ENCODE results near the gene GSTO2. TPM values are rescaled to one million over a fixed set of nuclear protein-coding genes. Genes with fewer than 3 reads are reported as not detected.
A peak's percentile ranks its signal among the peaks of the same experiment; 100 is the strongest.

Gene GSTO2
- total and polyA plus RNA-seq, 2 of the 4 experiments (the other 2 are of a cell fraction), result 1.4 to 2.3 TPM

- H3K14ac ChIP-seq (replicated peaks; ENCODE audit: low read depth, low read length), result peak overlapping the region; percentile 30; the same call in 1 of the 2 replicates
- no peak overlapping the region for H2BK5ac ChIP-seq (ENCODE audit: low read depth, low read length, poor library complexity, severe bottlenecking)
- DNase-seq, result no peak
- H3K4me3 ChIP-seq (ENCODE audit: insufficient read depth, low read depth, low read length), result no peak overlapping the region
- H2BK20ac ChIP-seq (ENCODE audit: low read depth, low read length), result no peak overlapping the region
- H4K20me1 ChIP-seq (ENCODE audit: insufficient read depth, low read length), result peaks cover 22% of the 10 kb centered on the region
- no peak overlapping the region for H3K56ac ChIP-seq (ENCODE audit: extremely low read depth, insufficient read depth, low read length)
- peak overlapping the region; percentile 20; the same call in 1 of the 2 replicates for H2AK5ac ChIP-seq (ENCODE audit: low read depth, low read length)
- H2BK15ac ChIP-seq (ENCODE audit: low read depth, low read length), result no peak overlapping the region
- ChIA-PET POLR2A (ENCODE audit: unreplicated experiment) (no interaction called here), CTCF (interaction anchor here (0.6 to 1.6 kb wide), 4 partner anchors 12 to 17 kb away, joined by 3 to 9 read pairs (median 3); no protein-coding TSS in a partner anchor)
- peaks cover 19% of the 10 kb centered on the region for H3K36me3 ChIP-seq (ENCODE audit: control insufficient read depth, insufficient read depth, low read length)
- TF ChIP-seq RCOR1 (IDR thresholded peaks at IDR 0.05; ENCODE audit: insufficient replicate concordance, low read length) (no peak), RFX5 (IDR thresholded peaks at IDR 0.05; ENCODE audit: low read depth, low read length) (no peak), RAD21 (IDR thresholded peaks at IDR 0.05; ENCODE audit: low read length) (no peak), SMC3 (IDR thresholded peaks at IDR 0.05; ENCODE audit: low read depth, low read length) (no peak), MXI1 (IDR thresholded peaks at IDR 0.05; ENCODE audit: borderline replicate concordance, low read depth, low read length) (no peak), MAFK (IDR thresholded peaks at IDR 0.05; ENCODE audit: low read depth, low read length) (no peak), POLR2A (IDR thresholded peaks at IDR 0.05; ENCODE audit: low read depth, low read length) (no peak), BHLHE40 (IDR thresholded peaks at IDR 0.05; ENCODE audit: low read depth, low read length) (no peak), NFE2L2 (IDR thresholded peaks at IDR 0.05; ENCODE audit: low read depth, low read length) (no peak), FOS (IDR thresholded peaks at IDR 0.05; ENCODE audit: low read depth, low read length) (no peak), CEBPB (IDR thresholded peaks at IDR 0.05; ENCODE audit: low read depth, low read length) (no peak)
- TF ChIP-seq, protein P1, sequence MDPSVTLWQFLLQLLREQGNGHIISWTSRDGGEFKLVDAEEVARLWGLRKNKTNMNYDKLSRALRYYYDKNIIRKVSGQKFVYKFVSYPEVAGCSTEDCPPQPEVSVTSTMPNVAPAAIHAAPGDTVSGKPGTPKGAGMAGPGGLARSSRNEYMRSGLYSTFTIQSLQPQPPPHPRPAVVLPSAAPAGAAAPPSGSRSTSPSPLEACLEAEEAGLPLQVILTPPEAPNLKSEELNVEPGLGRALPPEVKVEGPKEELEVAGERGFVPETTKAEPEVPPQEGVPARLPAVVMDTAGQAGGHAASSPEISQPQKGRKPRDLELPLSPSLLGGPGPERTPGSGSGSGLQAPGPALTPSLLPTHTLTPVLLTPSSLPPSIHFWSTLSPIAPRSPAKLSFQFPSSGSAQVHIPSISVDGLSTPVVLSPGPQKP (IDR thresholded peaks at IDR 0.05; ENCODE audit: borderline replicate concordance, low read depth, low read length), result no peak
- TF ChIP-seq, protein P2, sequence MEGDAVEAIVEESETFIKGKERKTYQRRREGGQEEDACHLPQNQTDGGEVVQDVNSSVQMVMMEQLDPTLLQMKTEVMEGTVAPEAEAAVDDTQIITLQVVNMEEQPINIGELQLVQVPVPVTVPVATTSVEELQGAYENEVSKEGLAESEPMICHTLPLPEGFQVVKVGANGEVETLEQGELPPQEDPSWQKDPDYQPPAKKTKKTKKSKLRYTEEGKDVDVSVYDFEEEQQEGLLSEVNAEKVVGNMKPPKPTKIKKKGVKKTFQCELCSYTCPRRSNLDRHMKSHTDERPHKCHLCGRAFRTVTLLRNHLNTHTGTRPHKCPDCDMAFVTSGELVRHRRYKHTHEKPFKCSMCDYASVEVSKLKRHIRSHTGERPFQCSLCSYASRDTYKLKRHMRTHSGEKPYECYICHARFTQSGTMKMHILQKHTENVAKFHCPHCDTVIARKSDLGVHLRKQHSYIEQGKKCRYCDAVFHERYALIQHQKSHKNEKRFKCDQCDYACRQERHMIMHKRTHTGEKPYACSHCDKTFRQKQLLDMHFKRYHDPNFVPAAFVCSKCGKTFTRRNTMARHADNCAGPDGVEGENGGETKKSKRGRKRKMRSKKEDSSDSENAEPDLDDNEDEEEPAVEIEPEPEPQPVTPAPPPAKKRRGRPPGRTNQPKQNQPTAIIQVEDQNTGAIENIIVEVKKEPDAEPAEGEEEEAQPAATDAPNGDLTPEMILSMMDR (conservative IDR thresholded peaks at IDR 0.05; ENCODE audit: low read depth, low read length), result no peak
- peaks cover 17 to 71% of the 10 kb centered on the region in 2 experiments for H3K79me1 ChIP-seq (ENCODE audit: low read depth in 1 of 2, low read length in 2 of 2)
- H2AK9ac ChIP-seq (replicated peaks; ENCODE audit: low read depth, low read length, poor library complexity), result no peak overlapping the region
- WGBS, 2 experiments (ENCODE audit: extremely low coverage in 2 of 2, insufficient read length in 1 of 2), result 90% methylated on average over 3 of the region's 10 CpGs; no CpG with 5 or more reads in 1 of the 2 experiments
- no peak overlapping the region for H2BK120ac ChIP-seq (ENCODE audit: low read depth, low read length)
- intact Hi-C loops (cut with micrococcal nuclease) (no loop called here), dilution Hi-C loops (cut with HindIII; ENCODE audit: low sequenced_read_pairs, unreplicated experiment) (no loop called here), in situ Hi-C loops (cut with MboI; ENCODE audit: low sequenced_read_pairs) (no loop called here)
- BruUV-seq (replicated peaks), result no TSS peak
- H3K27ac ChIP-seq (ENCODE audit: insufficient read depth, low read length), result no peak overlapping the region
- H3K9me3 ChIP-seq (ENCODE audit: control insufficient read depth, insufficient read depth, low read length), result no peaks in the 10 kb centered on the region
- H4K5ac ChIP-seq (ENCODE audit: low read depth, low read length), result no peak overlapping the region
- no peak overlapping the region for H3K4me2 ChIP-seq (ENCODE audit: low read depth, low read length)
- H4K91ac ChIP-seq (ENCODE audit: insufficient read depth, low read depth, low read length), result no peak overlapping the region; the same call in 1 of the 2 replicates
- H3K9ac ChIP-seq (ENCODE audit: low read depth, low read length), result no peak overlapping the region
- 0 out of 2 replicates have a peak overlapping the region, but pooled peaks have one; percentile 40 for H3K23ac ChIP-seq (ENCODE audit: low read depth, low read length)
- H3K18ac ChIP-seq (ENCODE audit: low read depth, low read length), result no peak overlapping the region
- no peak overlapping the region; the same call in 1 of the 2 replicates for H3K4ac ChIP-seq (ENCODE audit: low read depth, low read length)
- peaks cover 34% of the 10 kb centered on the region for H3K9me1 ChIP-seq (ENCODE audit: insufficient read depth, low read length)
- peaks cover 21% of the 10 kb centered on the region for H3K4me1 ChIP-seq (ENCODE audit: control insufficient read depth, insufficient read depth, low read length)
- H2AFZ ChIP-seq (replicated peaks; ENCODE audit: low read length, poor library complexity), result no peak overlapping the region
- H4K8ac ChIP-seq (ENCODE audit: low read depth in 2 of 2, low read length in 2 of 2), result no peak overlapping the region
- H3K27me3 ChIP-seq (ENCODE audit: control insufficient read depth, insufficient read depth, low read length), result no peaks in the 10 kb centered on the region
- no peak for ATAC-seq (ENCODE audit: low read depth)
Measured at GRCh38 chr10:104307576-104308438, 38.8 kb downstream of the GSTO2 start.

Data from IMR-90 (cell line).